ENCODE data around the gene ANAPC1. TPM values are rescaled to one million over a fixed set of nuclear protein-coding genes. Genes with fewer than 3 reads are reported as not detected.
"Not testable (repeated sequence)": the region's sequence is repeated elsewhere in the genome, so short reads cannot be mapped to it uniquely, and the experiment has no call there.

ANAPC1 gene
- total RNA-seq, 1 experiment from 2014 or later = 106 TPM

DNA sequence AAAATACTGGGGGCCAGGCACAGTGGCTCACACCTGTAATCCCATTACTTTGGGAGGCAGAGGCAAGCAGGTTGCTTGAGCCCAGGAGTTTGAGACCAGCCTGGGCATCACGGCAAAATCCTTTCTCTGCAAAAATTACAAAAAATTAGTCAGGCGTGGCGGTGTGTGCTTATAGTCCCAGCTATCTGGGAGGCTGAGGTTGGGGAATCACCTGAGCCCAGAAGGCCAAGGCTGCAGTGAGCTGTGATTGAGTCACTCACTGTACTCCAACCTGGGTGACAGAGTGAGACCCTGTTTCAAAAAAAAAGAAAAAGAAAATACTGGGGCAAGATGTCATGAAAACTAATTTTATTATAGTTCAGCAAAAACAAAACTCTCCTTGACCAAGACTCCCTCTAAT is 24.0 kb downstream of the ANAPC1 start:
- H3K9me3 ChIP-seq (ENCODE audit: low read length); H3K4me3 ChIP-seq (ENCODE audit: low read length); H3K9ac ChIP-seq (ENCODE audit: low read length); H3K27ac ChIP-seq (ENCODE audit: low read length); H3K9me2 ChIP-seq (replicated peaks; ENCODE audit: insufficient read depth, low read length); H3K27me3 ChIP-seq (ENCODE audit: low read length); H2AFZ ChIP-seq (ENCODE audit: low read length); H3K4me2 ChIP-seq (ENCODE audit: low read depth, low read length, poor library complexity, severe bottlenecking); H3K4me1 ChIP-seq (ENCODE audit: low read length); H3K79me2 ChIP-seq (ENCODE audit: low read length); DNase-seq; H3K36me3 ChIP-seq (ENCODE audit: insufficient read depth, low read length); H4K20me1 ChIP-seq (ENCODE audit: insufficient read depth, low read depth, low read length): not testable (repeated sequence)

DNA sequence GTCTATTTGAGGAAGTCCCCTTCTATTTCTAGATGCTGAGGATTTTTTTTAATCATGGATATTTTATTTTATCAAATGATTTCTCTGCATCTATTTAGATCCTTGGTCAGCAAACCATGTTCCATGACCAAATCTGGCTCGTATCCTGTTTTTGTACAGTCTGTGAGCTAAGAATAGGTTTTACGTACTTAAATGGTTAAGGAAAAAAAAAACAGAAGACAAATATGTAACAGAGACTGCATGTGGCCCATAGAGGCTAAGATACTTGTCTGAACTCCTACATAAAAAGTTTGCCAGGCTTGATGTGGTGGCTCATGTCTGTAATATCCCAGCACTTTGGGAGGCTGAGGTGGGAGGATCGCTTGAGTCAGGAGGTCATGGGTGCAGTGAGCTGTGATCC is 31.4 kb downstream of the ANAPC1 start:
- H3K9me2 ChIP-seq (replicated peaks; ENCODE audit: insufficient read depth, low read length); H3K79me2 ChIP-seq (ENCODE audit: low read length); H4K20me1 ChIP-seq (ENCODE audit: insufficient read depth, low read depth, low read length); DNase-seq; H3K4me2 ChIP-seq (ENCODE audit: low read depth, low read length, poor library complexity, severe bottlenecking); H3K27me3 ChIP-seq (ENCODE audit: low read length); H3K9ac ChIP-seq (ENCODE audit: low read length); H3K4me3 ChIP-seq (ENCODE audit: low read length); H3K9me3 ChIP-seq (ENCODE audit: low read length); H3K27ac ChIP-seq (ENCODE audit: low read length); H2AFZ ChIP-seq (ENCODE audit: low read length); H3K36me3 ChIP-seq (ENCODE audit: insufficient read depth, low read length); H3K4me1 ChIP-seq (ENCODE audit: low read length): not testable (repeated sequence)

DNA sequence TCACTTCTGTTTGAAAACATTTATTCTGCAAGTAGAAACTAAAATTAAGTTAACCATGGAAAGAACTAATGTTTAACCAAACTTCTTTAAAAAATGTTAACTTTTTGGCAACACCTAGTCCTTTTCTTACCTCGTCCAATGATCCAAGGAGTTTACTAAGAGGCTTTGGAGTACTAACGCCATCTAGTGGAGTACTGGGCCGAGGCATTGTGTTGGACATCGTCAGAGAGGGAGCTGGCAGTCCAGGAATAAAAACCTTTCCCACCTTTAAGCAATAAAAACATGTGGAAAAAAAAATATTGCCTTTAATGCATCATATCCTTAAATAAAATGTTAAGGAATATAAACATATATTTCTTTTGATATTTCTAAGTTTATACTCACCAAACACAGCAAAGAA is 33.3 kb downstream of the ANAPC1 start:
- not testable (repeated sequence) for H3K4me2 ChIP-seq (ENCODE audit: low read depth, low read length, poor library complexity, severe bottlenecking); H3K4me1 ChIP-seq (ENCODE audit: low read length); H3K9me3 ChIP-seq (ENCODE audit: low read length); H4K20me1 ChIP-seq (ENCODE audit: insufficient read depth, low read depth, low read length); H3K27me3 ChIP-seq (ENCODE audit: low read length); H3K4me3 ChIP-seq (ENCODE audit: low read length); H2AFZ ChIP-seq (ENCODE audit: low read length); H3K36me3 ChIP-seq (ENCODE audit: insufficient read depth, low read length); H3K9ac ChIP-seq (ENCODE audit: low read length); H3K9me2 ChIP-seq (replicated peaks; ENCODE audit: insufficient read depth, low read length); H3K79me2 ChIP-seq (ENCODE audit: low read length); DNase-seq; H3K27ac ChIP-seq (ENCODE audit: low read length)

DNA sequence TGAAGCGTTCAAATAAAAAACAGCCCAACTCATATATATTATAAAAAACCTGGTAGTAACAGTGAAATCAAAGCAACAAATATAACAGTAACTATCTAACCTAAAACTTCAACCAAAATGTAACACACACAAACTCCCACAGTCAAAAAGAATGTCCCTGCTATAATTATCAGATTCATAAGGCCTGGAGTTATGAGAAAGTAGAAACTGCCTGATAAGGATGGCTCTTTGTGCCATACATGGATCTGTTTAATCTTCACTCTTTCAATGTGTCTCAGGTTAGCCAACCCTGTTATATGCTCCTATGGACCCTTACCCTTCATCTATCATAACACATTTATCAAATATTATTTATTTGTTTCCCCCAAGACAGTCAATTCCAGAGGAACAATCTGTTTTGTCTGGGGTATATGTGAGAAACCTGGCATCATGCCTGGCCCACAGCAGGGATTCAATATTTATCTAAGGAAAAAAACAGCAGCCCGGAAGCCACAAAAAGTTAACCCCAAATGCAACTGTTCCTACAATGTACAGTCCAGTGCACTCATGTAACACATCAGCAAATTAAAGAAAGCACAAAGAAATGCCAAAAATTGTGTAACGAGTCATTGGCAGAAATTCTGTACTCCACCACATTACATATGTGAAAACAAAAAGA is 44.2 kb downstream of the ANAPC1 start:
- H3K4me3 ChIP-seq (ENCODE audit: low read length); H3K36me3 ChIP-seq (ENCODE audit: insufficient read depth, low read length); H3K27me3 ChIP-seq (ENCODE audit: low read length); H4K20me1 ChIP-seq (ENCODE audit: insufficient read depth, low read depth, low read length); H3K9ac ChIP-seq (ENCODE audit: low read length); H2AFZ ChIP-seq (ENCODE audit: low read length); H3K27ac ChIP-seq (ENCODE audit: low read length); H3K4me2 ChIP-seq (ENCODE audit: low read depth, low read length, poor library complexity, severe bottlenecking); H3K4me1 ChIP-seq (ENCODE audit: low read length); H3K9me3 ChIP-seq (ENCODE audit: low read length); H3K9me2 ChIP-seq (replicated peaks; ENCODE audit: insufficient read depth, low read length); DNase-seq: not testable (repeated sequence)
- peaks cover 11% of the 10 kb centered on the region; the same call in 1 of the 2 replicates for H3K79me2 ChIP-seq (ENCODE audit: low read length)

DNA sequence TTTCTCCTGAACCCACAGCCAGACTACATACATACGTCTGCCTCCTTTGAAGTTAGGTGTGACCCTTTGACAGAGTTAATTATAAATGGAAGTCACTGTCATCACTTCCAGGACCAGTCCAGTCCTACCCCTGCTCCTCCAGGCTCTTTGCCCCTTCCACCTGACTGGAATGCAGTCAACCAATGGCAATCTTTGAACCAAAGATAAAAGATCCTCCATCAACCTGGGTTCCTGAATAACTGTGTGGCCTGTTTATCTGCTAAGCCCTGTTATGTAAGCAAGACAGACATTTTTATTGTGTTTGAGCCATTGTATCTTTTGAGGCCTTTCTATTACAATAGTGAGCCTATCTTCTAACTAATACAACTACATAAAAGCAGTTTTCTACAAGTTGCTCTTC is 45.0 kb downstream of the ANAPC1 start:
- not testable (repeated sequence) for H3K27me3 ChIP-seq (ENCODE audit: low read length); DNase-seq; H3K9ac ChIP-seq (ENCODE audit: low read length); H3K27ac ChIP-seq (ENCODE audit: low read length); H2AFZ ChIP-seq (ENCODE audit: low read length); H3K9me3 ChIP-seq (ENCODE audit: low read length); H3K4me2 ChIP-seq (ENCODE audit: low read depth, low read length, poor library complexity, severe bottlenecking); H3K36me3 ChIP-seq (ENCODE audit: insufficient read depth, low read length); H3K4me3 ChIP-seq (ENCODE audit: low read length); H4K20me1 ChIP-seq (ENCODE audit: insufficient read depth, low read depth, low read length); H3K4me1 ChIP-seq (ENCODE audit: low read length); H3K9me2 ChIP-seq (replicated peaks; ENCODE audit: insufficient read depth, low read length)
- H3K79me2 ChIP-seq (ENCODE audit: low read length) = peaks cover 11% of the 10 kb centered on the region; the same call in 1 of the 2 replicates

DNA sequence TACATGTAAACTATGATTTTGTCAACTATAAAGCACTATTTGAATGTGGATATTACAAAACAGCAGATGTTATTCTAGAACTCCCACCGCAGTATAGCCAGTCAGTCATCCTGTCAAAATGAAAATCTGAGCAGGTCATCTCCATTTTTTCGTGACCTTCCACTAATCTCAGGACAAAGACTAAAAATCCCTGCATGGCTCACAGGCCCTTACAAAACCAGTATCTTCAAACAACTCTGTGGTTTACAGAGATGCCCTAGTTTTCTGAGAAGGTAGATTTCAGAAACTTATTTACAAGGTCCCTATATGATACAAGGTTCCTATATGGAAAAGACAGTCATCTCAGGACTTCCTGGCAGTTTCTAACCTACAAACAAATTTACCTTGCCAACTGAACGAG is 49.8 kb downstream of the ANAPC1 start:
- not testable (repeated sequence) for H3K79me2 ChIP-seq (ENCODE audit: low read length); H3K9ac ChIP-seq (ENCODE audit: low read length); H2AFZ ChIP-seq (ENCODE audit: low read length); H3K4me1 ChIP-seq (ENCODE audit: low read length); H3K27ac ChIP-seq (ENCODE audit: low read length); H3K4me3 ChIP-seq (ENCODE audit: low read length); H3K4me2 ChIP-seq (ENCODE audit: low read depth, low read length, poor library complexity, severe bottlenecking); H3K27me3 ChIP-seq (ENCODE audit: low read length); H3K9me2 ChIP-seq (replicated peaks; ENCODE audit: insufficient read depth, low read length); H4K20me1 ChIP-seq (ENCODE audit: insufficient read depth, low read depth, low read length); DNase-seq; H3K9me3 ChIP-seq (ENCODE audit: low read length)
- peaks cover 19% of the 10 kb centered on the region for H3K36me3 ChIP-seq (ENCODE audit: insufficient read depth, low read length)

DNA sequence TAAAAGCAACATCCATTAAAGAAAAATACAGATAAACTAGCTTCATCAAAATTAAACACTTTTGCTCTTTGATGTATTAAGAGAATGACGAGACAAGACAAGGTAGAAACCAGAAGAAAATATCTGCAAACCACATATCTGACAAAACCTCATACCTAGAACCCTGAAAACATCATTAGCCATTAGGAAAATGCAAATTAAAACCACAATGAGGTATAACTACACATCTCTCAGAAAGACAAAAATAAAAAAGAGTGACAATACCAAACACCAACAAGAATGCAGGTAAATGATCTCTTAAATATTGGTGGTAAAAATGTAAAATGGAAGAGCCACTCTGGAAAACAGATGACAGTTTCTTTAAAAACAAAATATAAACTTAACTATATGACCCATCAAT is 53.5 kb downstream of the ANAPC1 start:
- not testable (repeated sequence) for H3K9ac ChIP-seq (ENCODE audit: low read length); H3K79me2 ChIP-seq (ENCODE audit: low read length); H3K9me3 ChIP-seq (ENCODE audit: low read length); H3K4me1 ChIP-seq (ENCODE audit: low read length); H3K4me2 ChIP-seq (ENCODE audit: low read depth, low read length, poor library complexity, severe bottlenecking); H3K4me3 ChIP-seq (ENCODE audit: low read length); H4K20me1 ChIP-seq (ENCODE audit: insufficient read depth, low read depth, low read length); DNase-seq; H3K9me2 ChIP-seq (replicated peaks; ENCODE audit: insufficient read depth, low read length); H3K27me3 ChIP-seq (ENCODE audit: low read length); H2AFZ ChIP-seq (ENCODE audit: low read length); H3K27ac ChIP-seq (ENCODE audit: low read length)
- H3K36me3 ChIP-seq (ENCODE audit: insufficient read depth, low read length) = peaks cover 18% of the 10 kb centered on the region

DNA sequence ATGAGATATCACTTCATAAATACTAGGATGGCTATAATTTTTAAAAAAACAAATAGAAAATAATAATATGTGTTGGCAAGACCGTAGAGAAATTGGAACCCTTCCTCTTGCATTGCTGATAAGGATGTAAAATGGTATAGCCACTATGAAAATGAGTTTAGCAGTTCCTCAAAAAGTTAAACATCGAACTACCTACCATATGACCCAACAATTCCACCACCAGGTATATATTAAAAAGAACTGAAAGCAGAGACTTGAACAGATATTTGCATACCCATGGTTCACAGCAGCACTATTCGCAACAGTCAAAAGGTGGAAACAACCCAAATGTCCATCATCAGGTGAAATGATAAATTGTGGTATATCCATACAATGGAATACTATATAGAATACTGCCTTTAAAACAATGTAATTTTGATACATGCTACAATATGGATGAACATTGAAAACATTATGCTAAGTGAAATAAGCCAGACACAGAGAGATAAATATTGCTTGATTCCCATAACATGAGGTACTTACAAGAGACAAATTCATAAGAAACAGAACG is 55.7 kb downstream of the ANAPC1 start:
- H3K4me3 ChIP-seq (ENCODE audit: low read length); H3K79me2 ChIP-seq (ENCODE audit: low read length); H3K4me1 ChIP-seq (ENCODE audit: low read length); H3K27me3 ChIP-seq (ENCODE audit: low read length); H2AFZ ChIP-seq (ENCODE audit: low read length); H3K9me3 ChIP-seq (ENCODE audit: low read length); DNase-seq; H4K20me1 ChIP-seq (ENCODE audit: insufficient read depth, low read depth, low read length); H3K4me2 ChIP-seq (ENCODE audit: low read depth, low read length, poor library complexity, severe bottlenecking); H3K9ac ChIP-seq (ENCODE audit: low read length); H3K9me2 ChIP-seq (replicated peaks; ENCODE audit: insufficient read depth, low read length); H3K27ac ChIP-seq (ENCODE audit: low read length): not testable (repeated sequence)
- peaks cover 12% of the 10 kb centered on the region for H3K36me3 ChIP-seq (ENCODE audit: insufficient read depth, low read length)

Data from Karpas-422 (cell line).